GM19467 (cell line): Measurements from ENCODE around the gene RAB28.
A peak's percentile ranks its signal among the peaks of the same experiment; 100 is the strongest.

Experiments
- ATAC-seq: cut with Tn5 transposase; IDR thresholded peaks from one replicate; pipeline ENCODE4 v1.9.1; 2021; ENCODE audit warnings: mild to moderate bottlenecking, moderate library complexity; ENCODE audit not compliant: unreplicated experiment

RAB28 gene

GRCh38 chr4:13484122-13484748 is at the start of gene RAB28:
Gene RAB28, minus strand, starts transcription at chr4:13484340.
- peak; percentile 98 for ATAC-seq

- no peak for ATAC-seq
Measured at GRCh38 chr4:13531625-13531998, 47.5 kb upstream of the RAB28 start.

- ATAC-seq, result no peak
Measured at GRCh38 chr4:13530823-13531624, 46.9 kb upstream of the RAB28 start.

DNA sequence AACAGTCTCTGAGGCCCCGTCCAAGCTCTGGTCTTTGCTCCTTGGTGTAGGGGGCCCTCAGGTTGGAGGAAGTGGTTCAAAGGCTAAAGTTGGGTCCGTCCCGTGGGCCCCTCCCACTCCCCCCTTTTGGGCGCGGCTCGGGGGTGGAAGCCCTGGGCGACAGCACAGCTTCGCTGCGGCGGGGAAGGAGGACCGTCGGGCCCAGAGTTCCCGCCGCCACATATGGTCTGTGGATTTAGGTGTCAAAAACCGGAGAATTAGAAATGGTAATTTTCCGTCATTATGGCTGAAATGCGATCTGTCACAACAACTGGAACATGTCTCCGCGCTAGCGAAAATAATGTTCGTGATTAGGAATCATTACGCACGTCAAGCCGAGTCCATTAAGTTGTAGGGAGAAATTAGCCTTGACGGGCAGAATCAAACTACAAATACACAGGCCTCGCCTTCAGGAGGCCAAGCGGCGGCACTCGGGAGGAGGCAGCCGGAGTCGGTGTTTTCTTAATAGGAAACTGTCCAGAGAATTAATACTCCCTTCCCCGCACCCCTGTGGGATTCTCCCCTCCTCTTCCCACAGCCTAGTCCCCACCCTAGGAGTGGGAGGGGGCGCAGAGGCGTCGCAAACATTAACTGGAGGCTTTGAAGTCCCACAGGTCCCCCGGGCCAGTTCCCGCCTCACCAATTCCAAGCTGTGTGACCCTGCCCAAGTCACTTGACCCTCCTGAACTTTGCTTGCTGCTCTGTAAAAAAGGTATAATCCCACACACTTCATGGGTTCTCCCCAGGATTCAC is 45.2 kb upstream of the RAB28 start:
- ATAC-seq, result no peak

DNA sequence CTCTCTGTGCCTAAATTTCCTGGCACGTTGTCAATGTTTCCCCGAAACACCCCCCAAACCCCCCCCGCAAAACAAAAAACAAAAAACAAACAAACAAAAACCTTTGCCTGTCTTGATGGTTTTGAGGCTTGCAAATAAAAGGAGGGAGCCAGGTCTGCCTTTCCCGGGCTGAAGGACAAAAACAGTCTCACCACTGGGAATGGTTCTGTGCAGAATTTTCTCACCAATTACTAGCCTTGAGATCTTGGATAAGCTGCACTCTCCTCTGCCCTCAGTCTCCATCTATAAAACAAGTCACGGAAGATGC is 44.6 kb upstream of the RAB28 start:
- no peak for ATAC-seq

DNA sequence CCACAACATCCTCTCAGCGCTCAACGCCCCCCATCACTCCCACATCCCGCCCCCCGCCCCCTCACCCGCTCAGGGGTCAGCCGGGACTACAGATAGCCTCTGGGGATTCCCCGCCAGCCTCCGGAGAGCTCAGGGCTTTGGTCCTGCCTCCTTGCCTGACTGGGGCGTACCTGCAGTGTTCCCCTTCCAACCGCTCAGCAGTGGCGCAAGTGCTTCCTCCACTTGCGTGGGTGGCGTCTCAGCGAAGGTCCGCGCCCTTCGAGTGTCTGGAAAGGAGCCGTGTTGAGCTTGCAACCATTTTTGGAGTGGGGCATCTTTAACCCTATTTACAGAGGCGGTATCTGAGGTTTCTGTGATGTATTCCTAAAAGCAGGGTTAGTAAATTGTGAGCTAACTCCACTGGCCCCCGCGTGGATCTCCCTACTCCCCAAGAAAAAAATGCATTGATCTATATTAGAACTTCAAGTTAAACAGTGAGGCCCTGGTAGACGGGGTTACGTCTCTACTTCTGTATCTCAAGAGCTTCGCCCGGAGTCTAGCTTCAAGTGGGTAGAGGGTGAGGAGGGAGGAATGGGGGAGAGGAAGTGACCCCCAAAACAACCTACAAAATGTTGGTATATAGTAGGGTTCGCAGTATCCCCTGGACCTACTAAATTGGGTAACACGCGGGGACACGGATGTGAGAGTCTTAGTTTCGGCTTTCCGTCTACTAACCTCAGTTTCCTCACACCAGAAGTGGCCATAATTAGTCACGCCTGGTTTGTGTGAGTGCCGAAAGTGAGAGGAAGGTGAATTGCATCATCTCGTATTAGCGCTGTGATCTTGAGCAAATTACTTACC is 44.1 kb upstream of the RAB28 start:
- ATAC-seq, result peak; percentile 82

DNA sequence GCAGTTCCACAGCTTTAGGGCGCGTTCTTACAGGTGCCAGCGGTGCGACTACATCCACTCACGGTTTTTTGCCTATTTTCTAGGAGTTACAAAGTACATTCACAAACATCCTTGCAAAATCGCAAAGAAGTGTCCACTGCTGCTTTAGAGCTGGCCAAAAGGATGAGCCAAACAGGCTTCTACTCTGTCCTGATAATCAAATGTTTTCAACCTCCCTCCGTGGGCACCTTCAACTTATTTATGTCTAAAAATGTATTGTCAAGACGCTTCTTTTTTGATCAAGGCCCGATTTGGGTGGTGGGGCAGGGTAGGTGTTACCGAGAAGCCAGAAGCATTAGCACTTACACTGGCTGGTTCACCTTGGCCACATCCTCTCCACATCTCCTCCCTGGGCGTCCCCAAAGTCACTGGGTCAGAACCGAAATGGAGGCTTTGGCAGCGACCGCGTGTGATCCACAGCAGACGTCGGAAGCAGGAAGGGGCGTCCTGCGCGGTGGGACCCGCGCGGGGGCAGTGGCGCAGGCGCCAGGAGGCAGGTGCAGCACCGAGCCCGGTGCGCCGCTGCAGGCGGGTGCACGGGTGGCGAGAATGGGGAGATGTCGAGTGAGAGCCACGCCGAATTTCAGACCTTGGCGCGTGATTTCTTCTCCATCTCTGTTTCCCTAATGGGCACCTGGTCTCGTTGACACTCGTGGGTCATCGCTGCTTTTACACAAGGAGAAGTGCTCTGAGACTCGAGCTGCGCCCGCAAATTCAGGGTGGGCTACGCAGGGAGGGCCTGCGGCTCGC is 43.2 kb upstream of the RAB28 start:
- no peak for ATAC-seq

- ATAC-seq, result no peak
Measured at GRCh38 chr4:13526658-13527057, 42.5 kb upstream of the RAB28 start.

DNA sequence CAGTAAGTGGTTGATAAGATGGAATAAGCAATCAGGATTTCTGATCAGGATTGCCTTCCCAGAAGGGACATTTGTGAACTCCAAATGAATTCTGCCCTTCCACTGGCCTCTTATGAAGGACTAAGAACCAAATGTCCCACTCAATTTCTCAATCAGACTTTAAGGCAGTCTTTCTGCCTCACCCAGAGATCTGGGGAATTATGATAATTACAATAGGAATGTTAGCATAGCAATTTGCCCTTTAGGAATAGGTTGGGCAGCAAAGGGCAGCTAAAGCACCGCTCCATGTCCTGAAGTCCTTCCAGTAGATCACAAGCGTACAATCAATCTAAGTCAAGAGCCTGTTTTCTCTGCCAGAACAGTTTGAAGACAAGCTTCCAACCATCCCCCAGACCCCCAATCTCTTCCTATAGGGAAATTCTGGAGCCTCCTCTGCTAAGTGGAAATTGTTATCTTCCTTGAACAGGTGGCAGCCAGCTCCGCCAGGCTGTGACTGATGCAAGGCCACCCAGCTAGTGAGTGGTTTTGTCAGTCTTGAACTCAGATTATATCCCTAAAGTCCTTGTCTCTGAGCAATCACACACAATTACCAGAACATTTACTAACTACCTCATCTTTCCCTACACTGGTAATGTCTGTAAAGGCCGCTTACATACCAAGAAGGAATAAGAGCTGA is 41.6 kb upstream of the RAB28 start:
- no peak for ATAC-seq

DNA sequence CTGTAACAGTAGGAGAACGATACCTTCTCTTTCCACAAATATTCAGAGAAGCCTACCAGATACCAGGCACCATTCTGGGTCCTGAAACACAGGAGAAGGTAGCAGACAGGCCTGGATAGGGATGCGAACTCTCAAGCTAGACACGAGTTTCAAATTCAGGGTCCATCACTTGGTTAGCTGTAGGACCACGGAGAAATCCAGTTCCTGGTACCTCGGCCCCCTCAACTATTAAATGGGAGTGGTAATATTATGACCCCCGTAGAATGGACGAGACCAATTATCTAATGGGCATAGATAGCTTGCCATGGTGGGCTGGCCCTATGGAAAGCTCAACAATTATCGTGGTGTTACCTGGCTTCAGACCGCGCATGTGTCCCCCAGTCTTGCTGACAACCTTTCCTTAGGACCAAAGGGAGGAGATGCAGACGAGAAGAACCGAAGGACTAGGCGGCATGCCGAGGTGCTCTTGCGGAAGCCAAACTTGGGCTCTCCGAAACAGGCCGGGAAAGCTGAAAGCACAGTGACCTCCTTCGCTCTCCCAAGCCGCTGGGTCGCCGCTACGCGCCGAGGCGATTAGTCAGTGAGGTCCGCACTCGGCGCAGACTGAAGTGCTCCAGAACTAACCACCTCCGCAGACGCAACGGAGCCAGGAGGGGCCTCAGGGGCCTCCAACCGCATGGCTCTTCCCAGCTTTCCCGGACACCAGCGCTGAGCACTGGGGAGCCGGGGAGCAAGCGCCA is 40.5 kb upstream of the RAB28 start:
- ATAC-seq, result no peak

GRCh38 chr4:13523591-13524503 is 39.7 kb upstream of the RAB28 start:
- no peak for ATAC-seq

DNA sequence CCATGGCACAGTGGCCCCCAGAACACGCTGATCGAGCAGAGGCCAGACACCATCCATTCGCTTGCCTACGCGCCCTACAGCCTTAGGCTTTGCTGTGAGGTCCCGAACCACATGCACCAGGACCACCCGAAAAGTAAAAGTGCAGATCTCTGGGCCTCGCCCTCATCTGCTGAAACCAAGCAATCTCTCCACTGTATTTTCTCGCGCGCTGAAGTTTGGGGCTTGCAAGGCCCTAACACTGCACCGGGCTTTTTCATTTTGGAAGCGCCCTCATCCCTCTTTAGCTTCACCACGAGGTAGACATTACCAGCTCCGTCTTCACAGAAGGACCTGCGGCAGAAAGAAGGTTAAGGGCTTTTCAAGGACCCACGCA is 39.0 kb upstream of the RAB28 start:
- ATAC-seq, result no peak

DNA sequence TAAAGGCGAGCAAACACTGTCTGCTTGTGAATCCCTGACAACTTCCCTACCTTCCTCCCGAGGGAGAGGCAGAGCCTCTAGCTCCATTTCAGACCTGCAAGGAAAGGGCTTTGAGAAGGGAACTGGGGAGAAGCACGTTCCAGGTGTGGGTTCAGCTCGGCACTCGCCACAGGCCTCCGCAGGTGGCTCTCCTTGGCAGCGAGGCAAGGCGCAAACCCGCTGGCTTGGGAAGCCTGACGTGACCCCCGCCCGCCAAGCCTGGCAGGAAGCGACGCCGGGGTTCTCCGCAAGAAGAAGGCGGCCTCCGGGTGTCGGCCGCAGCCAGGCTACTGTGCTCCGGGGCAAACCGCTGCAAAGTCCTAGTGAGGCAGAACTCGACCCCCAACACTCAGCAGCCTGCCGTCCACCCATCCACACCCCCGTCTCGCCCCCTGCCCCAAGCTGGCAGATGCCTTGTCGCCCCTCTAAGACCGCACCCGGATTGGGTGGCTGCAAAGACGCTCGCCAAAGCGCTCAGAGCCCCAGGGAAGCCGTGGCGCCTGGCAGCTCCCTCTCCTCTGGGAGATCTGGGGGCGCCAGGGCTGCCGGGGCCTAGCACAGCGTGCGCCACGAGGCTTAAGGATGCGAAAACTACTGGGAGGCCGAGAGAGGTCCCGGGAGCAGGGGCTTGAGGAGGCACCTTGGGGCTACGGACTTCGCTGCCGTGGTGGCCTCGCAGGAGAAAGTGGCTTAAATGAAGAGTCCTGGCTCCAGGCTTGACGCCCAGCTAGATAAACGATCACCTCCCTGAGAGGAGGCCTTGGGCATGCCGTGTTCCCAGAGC is 38.4 kb upstream of the RAB28 start:
- ATAC-seq, result no peak

- no peak for ATAC-seq
Measured at GRCh38 chr4:13521047-13521446, 36.9 kb upstream of the RAB28 start.

- ATAC-seq, result no peak
Measured at GRCh38 chr4:13516315-13516860, 32.2 kb upstream of the RAB28 start.

- no peak for ATAC-seq
Measured at GRCh38 chr4:13515268-13515667, 31.1 kb upstream of the RAB28 start.

DNA sequence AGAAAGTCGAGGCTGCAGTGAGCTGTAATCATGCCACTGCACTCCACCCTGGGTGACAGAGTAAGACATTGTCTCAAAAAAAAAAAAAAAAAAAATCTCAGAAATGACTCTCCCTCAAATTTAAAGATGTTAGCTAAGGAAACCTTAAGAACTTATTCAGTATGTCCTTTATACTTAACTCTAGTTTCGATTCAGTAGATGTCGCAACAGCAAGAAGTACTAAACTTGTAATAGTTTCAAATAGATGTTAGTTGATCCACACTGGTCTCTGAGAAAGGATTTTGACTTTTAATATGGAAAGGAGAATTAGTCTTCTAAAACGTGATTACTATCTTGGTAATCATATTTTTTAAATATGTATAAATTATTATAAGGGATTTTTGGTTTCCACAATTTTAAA is 30.6 kb upstream of the RAB28 start:
- no peak for ATAC-seq
